ENCODE measurements around the gene DCLK2.

DNA sequence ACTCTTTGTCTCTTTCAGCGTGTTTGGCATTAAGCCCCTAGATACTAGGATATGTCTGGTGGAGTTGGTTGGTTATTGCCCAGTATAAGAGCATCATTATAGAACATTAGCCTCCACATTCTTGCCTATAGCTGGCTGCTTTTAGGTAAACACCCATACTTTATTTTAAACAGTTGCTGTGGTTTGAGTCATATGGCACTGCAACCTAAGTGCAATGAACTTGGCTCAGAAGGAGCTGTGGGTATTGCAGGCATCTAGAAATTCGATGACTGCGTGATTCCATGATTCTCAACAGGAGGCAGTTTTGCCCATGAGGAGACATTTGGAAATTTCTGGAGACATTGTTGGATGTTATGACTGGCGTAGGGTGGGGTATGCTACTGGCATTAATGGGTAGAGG lies 49.5 kb downstream of the DCLK2 start:
- no peak for TF ChIP-seq CTCF (IDR thresholded peaks at IDR 0.05; ENCODE audit: insufficient read depth, low read length, poor library complexity, severe bottlenecking)
- no peak for TF ChIP-seq EZH2phosphoT487 (conservative IDR thresholded peaks at IDR 0.05; ENCODE audit: low read length)

All from SU-DHL-6 (cell line).